HG03280 (cell line): ENCODE measurements around the gene EIF3L.
"Not testable (repeated sequence)": the region's sequence is repeated elsewhere in the genome, so short reads cannot be mapped to it uniquely, and the experiment has no call there.

Source experiments
- ATAC-seq: cut with Tn5 transposase; IDR thresholded peaks from one replicate; pipeline ENCODE4 v1.9.1; 2021; ENCODE audit warnings: mild to moderate bottlenecking, moderate library complexity; ENCODE audit not compliant: unreplicated experiment

The EIF3L gene

GRCh38 chr22:37849089-37849751 lies at the start of gene EIF3L:
Gene EIF3L, plus strand, starts transcription at chr22:37849419. Its CDS starts 31 bp downstream, at chr22:37849450.
- ATAC-seq: peak; percentile 66

- not testable (repeated sequence) for ATAC-seq
Observed at GRCh38 chr22:37799979-37800378, 49.2 kb upstream of the EIF3L start.

- ATAC-seq: no peak
Observed at GRCh38 chr22:37801946-37802309, 47.3 kb upstream of the EIF3L start.

- no peak for ATAC-seq
Observed at GRCh38 chr22:37802310-37803194, 46.7 kb upstream of the EIF3L start.

- no peak for ATAC-seq
Observed at GRCh38 chr22:37803195-37803638, 46.0 kb upstream of the EIF3L start.

GRCh38 chr22:37803639-37804351 lies 45.4 kb upstream of the EIF3L start:
- no peak for ATAC-seq

- ATAC-seq: no peak
Observed at GRCh38 chr22:37804352-37804880, 44.8 kb upstream of the EIF3L start.

- ATAC-seq: no peak
Observed at GRCh38 chr22:37804881-37805809, 44.1 kb upstream of the EIF3L start.

- no peak for ATAC-seq
Observed at GRCh38 chr22:37805810-37806277, 43.4 kb upstream of the EIF3L start.

- no peak for ATAC-seq
Observed at GRCh38 chr22:37806409-37807333, 42.5 kb upstream of the EIF3L start.

- peak; percentile 94 for ATAC-seq
Observed at GRCh38 chr22:37807410-37808293, 41.6 kb upstream of the EIF3L start, which contains the start of gene GCAT. Gene GCAT, plus strand, starts transcription at chr22:37807934. Its CDS starts 34 bp downstream, at chr22:37807968.

- no peak for ATAC-seq
Observed at GRCh38 chr22:37808294-37808657, 40.9 kb upstream of the EIF3L start.

GRCh38 chr22:37809672-37810333 lies 39.4 kb upstream of the EIF3L start:
- ATAC-seq: no peak

- no peak for ATAC-seq
Observed at GRCh38 chr22:37811867-37812266, 37.4 kb upstream of the EIF3L start.

- ATAC-seq: no peak
Observed at GRCh38 chr22:37812869-37813678, 36.1 kb upstream of the EIF3L start.

GRCh38 chr22:37815593-37815992 lies 33.6 kb upstream of the EIF3L start:
- no peak for ATAC-seq
